Activated CD4-positive, alpha-beta T cell treated with anti-CD3 and anti-CD28 coated beads for 36 hours (primary cell): ENCODE measurements around the gene GCA. TPM values are rescaled to one million over a fixed set of nuclear protein-coding genes. Genes with fewer than 3 reads are reported as not detected.

Experiments
- ATAC-seq: fragments of 200-7000 bp; cut with Tn5 transposase; one replicate; pipeline ENCODE4 v1.10.0; 2021; ENCODE audit warnings: mild to moderate bottlenecking, moderate library complexity
- CTCF ChIA-PET: fragments of 350-600 bp; sonication (Branson Sonifier 250); formaldehyde crosslinking; loops from one replicate; lab custom pipeline; 2021; ENCODE audit warnings: antibody characterized with exemption; lab: Charles Lee
- POLR2A ChIA-PET: fragments of 350-600 bp; sonication (Branson Sonifier 250); formaldehyde crosslinking; loops from one replicate; lab custom pipeline; 2021; ENCODE audit warnings: antibody characterized with exemption, inconsistent platforms; lab: Charles Lee
- DNase-seq: peaks from one replicate; pipeline ENCODE4 v3.0.0-alpha.2; 2020
- H3K27ac Mint-ChIP-seq: one replicate; pipeline ENCODE4 v1.8.0; 2021; ENCODE audit warnings: mixed read lengths
- H3K27me3 Mint-ChIP-seq: one replicate; pipeline ENCODE4 v1.8.0; 2021; ENCODE audit warnings: mixed read lengths
- H3K36me3 Mint-ChIP-seq: one replicate; pipeline ENCODE4 v1.8.0; 2021; ENCODE audit warnings: low read depth, mixed read lengths
- H3K4me1 Mint-ChIP-seq: one replicate; pipeline ENCODE4 v1.8.0; 2021; ENCODE audit warnings: mixed read lengths
- H3K4me3 Mint-ChIP-seq: one replicate; pipeline ENCODE4 v1.8.0; 2021; ENCODE audit warnings: mild to moderate bottlenecking, moderate library complexity, mixed read lengths
- H3K9me3 Mint-ChIP-seq: one replicate; pipeline ENCODE4 v1.8.0; 2021; ENCODE audit warnings: low read depth, mixed read lengths
- intact Hi-C, 2 experiments: fragments of 100-400 bp; cut with DNase I in 1 of 2; cut with micrococcal nuclease in 1 of 2; formaldehyde crosslinking; loops; one replicate each; pipeline versions ENCODE4 v1.14.2 to v1.15.1; 2022 to 2024; cut with DNase I, micrococcal nuclease
- total RNA-seq, 2 experiments: library from RNA; stranded (reverse); gene quantifications; one replicate each; pipeline ENCODE4 v1.2.3, GENCODE V29; 2021

The GCA gene
- total RNA-seq: 10 to 100 TPM; 16.2 to 25.5 TPM

DNA sequence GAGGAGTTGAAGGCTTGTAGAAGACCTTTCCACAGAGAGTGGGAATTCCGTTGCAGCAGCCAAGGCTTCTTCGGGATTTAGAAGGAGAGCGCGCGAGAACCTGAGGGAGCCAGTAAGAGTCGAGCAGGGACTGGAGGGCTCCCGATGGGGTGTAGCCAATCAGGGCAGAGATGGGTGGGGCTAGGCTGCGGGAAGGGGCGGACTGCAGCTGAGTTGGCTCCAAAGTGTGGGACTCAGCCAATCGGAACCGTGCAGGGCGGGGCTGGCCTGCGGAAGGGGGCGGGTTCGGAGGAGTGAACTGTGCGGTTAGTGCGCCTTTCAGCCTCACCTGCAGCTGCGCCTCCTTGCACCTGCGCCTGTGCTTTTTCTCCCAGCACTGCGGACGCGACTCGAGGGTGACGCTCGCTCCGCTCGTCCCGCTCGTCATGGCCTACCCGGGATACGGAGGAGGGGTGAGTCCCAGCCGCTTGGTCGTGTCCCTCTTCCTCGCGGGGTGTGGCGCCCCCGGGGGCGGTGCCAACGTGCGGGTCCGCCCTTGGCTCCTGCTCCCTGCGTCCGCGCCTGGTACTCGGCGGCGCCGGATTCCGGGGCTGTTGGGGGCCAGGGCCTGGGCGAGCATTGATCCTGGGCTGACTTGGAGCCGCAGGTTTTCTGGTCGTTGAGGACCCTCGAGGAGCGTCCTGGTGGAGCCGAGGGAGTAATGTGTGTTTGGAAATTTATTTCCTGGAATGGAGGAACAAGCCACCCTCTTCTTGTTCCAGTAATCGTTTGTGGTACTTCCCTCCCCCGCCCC is at the start of gene GCA:
Gene GCA (plus strand): TSS at position 309 of the 793 bp plus-strand sequence. CDS start 117 bp downstream, at position 426.
- H3K4me3 Mint-ChIP-seq: peak within 1 kb of the TSS; percentile 86
- peak; percentile 99 for ATAC-seq
- no peaks in the 10 kb centered on the region for H3K27me3 Mint-ChIP-seq
- intact Hi-C loops: loop anchor here (1.0 kb wide), 1 partner anchor 26 kb away; the partner anchor contains the start of gene IFIH1 (in 2 of the 2)
- peak within 1 kb of the TSS; percentile 66 for H3K27ac Mint-ChIP-seq
- peak; percentile 99 for DNase-seq
- H3K4me1 Mint-ChIP-seq: peaks cover 8% of the 10 kb centered on the region
- no peaks in the 10 kb centered on the region for H3K36me3 Mint-ChIP-seq
- no peaks in the 10 kb centered on the region for H3K9me3 Mint-ChIP-seq
- ChIA-PET POLR2A (interaction anchor here (1.2 kb wide), 1 partner anchor 25 kb away, joined by 4 read pairs; the partner anchor contains the start of gene IFIH1), CTCF (interaction anchor here (0.8 to 1.6 kb wide), 3 partner anchors 9 to 626 kb away, joined by 3 to 8 read pairs (median 6); partner anchors contain the start of gene IFIH1)

DNA sequence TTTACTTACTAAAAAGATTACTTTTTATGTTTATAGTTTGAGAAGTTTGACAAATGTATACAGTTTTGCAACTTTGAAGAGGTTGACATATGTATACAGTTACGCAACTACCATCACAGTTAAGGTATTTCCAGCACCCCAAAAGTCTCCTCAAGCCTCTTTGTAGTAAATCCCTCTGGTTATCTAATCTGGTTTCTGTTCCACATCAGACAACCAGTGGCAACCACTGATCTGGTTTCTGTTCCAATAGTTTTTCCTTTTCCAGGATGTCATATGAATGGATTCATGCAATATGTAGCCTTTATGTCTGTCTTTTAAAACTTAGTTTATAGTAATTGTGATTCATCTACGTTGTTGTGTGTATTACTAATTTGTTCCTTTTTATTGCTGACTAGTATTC is 48.9 kb upstream of the GCA start:
- CTCF ChIA-PET: interaction anchor here (0.9 to 11.0 kb wide), 4 partner anchors 12 to 141 kb away, joined by 3 to 246 read pairs (median 46); partner anchors contain the start of gene GCG
- Mint-ChIP-seq H3K36me3 (no peaks in the 10 kb centered on the region), H3K9me3 (no peaks in the 10 kb centered on the region), H3K27ac (no peak overlapping the region), H3K27me3 (no peaks in the 10 kb centered on the region), H3K4me1 (no peaks in the 10 kb centered on the region), H3K4me3 (no peak overlapping the region)
- POLR2A ChIA-PET: no interaction called here
- ATAC-seq (no peak), DNase-seq (no peak)
- intact Hi-C loops: no loop called here

DNA sequence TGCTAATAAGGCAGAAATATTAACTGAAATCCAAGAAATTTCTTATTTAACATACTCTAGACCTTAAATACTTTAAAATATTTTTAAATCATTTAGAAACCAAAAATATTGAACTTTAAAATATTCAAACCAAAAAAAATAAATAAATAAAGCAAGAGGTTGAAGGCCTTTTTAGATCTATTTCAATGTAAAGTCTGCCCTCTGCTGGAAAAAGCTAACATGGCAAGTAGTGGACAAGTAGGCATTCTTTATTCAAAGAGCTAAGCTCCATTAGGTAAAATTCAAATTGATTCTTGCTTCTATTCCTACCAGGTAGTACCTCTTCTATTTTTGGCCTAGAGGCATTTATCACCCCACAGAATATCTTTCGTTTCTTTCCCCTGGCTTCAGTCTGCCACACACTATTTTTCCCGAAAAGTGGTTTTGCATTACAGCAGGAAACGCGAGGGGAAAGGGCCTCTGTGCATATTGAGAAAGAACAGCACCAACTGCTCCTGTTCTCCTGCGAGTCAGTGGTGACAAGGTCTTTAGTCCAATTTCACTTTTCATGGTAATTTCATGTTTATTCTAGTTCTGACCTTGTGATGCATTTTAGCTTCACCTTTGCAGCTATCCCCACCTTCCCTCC is 45.9 kb upstream of the GCA start:
- H3K36me3 Mint-ChIP-seq: no peaks in the 10 kb centered on the region
- CTCF ChIA-PET: interaction anchor here (0.6 to 11.0 kb wide), 48 partner anchors 8 to 712 kb away, joined by 3 to 246 read pairs (median 4); partner anchors contain the start of genes GCG and IFIH1
- no peaks in the 10 kb centered on the region for H3K4me1 Mint-ChIP-seq
- no peak overlapping the region for H3K27ac Mint-ChIP-seq
- POLR2A ChIA-PET: interaction anchor here (1.0 kb wide), 1 partner anchor 77 kb away, joined by 6 read pairs; no protein-coding TSS in a partner anchor
- intact Hi-C loops: loop anchor here (1.0 to 2.0 kb wide), 3 partner anchors 77 to 711 kb away; no protein-coding TSS in a partner anchor
- no peaks in the 10 kb centered on the region for H3K9me3 Mint-ChIP-seq
- DNase-seq: peak; percentile 67
- no peak overlapping the region for H3K4me3 Mint-ChIP-seq
- ATAC-seq: peak; percentile 57
- no peaks in the 10 kb centered on the region for H3K27me3 Mint-ChIP-seq

- no peak overlapping the region for H3K27ac Mint-ChIP-seq
- H3K27me3 Mint-ChIP-seq: no peaks in the 10 kb centered on the region
- H3K4me3 Mint-ChIP-seq: no peak overlapping the region
- H3K36me3 Mint-ChIP-seq: no peaks in the 10 kb centered on the region
- no peaks in the 10 kb centered on the region for H3K4me1 Mint-ChIP-seq
- CTCF ChIA-PET: interaction anchor here (0.6 to 11.0 kb wide), 38 partner anchors 9 to 713 kb away, joined by 3 to 246 read pairs (median 5); partner anchors contain the start of genes GCG and IFIH1
- no peak for ATAC-seq
- POLR2A ChIA-PET: no interaction called here
- DNase-seq: no peak
- intact Hi-C loops: loop anchor here (1.0 to 2.0 kb wide), 3 partner anchors 78 to 712 kb away; no protein-coding TSS in a partner anchor
- no peaks in the 10 kb centered on the region for H3K9me3 Mint-ChIP-seq
Measured at GRCh38 chr2:162298669-162299335, 45.1 kb upstream of the GCA start.

DNA sequence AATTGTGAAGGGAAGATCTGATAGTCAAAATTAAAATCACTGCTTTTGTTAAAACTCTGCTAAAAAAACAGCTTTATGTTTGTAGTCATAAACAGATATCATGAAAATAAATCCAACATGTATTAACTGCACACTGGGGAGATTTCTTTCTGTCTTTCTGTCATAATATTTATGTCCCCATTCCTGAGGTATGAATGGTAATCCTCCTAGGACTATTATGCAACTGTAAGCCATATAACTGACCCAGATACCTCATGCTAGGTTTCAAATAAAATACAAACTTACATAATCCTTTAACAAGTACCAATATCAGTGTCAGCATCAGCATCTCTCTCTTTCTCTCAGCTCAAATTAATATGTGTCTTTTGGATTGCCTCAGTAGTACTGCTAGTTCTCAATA is 43.7 kb upstream of the GCA start:
- CTCF ChIA-PET: interaction anchor here (0.7 to 11.0 kb wide), 13 partner anchors 8 to 295 kb away, joined by 3 to 246 read pairs (median 6); partner anchors contain the start of gene IFIH1
- DNase-seq (no peak), ATAC-seq (no peak)
- H3K4me1 Mint-ChIP-seq: no peaks in the 10 kb centered on the region
- no peak overlapping the region for H3K4me3 Mint-ChIP-seq
- no peaks in the 10 kb centered on the region for H3K9me3 Mint-ChIP-seq
- POLR2A ChIA-PET: no interaction called here
- no peak overlapping the region for H3K27ac Mint-ChIP-seq
- peaks cover 2% of the 10 kb centered on the region for H3K36me3 Mint-ChIP-seq
- H3K27me3 Mint-ChIP-seq: no peaks in the 10 kb centered on the region
- intact Hi-C loops: loop anchor here in 1 of 2 experiments (5.0 kb wide), 1 partner anchor 293 kb away; no protein-coding TSS in a partner anchor

DNA sequence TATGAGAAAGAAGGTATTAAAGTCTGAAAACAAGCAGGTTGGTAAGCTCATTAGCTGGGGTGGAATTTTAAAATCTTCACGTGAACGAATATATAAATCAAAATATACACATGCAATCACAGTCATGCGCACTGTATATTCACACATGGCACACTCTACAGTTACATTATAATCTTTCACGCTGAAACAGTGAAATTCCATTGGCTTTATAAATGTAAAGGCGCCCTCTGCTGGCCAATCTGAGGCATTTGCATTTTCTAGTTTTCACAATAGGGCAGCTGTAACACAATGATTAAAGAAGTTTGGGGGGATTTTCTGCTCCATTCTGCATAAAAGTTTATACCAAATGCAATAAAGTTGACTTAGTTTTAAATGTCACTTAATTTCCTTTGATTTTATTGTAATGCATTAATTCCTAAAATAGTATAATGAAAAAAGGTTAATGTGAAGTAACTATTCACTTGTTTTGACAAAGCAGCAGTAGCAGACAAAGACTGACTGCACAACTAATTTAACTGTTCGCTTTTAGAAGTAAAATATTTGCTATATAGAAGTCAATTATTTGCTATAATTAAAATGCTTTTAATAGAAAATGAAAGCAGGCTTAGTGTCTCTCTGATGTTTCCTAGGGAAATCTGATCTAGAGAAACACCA is 42.7 kb upstream of the GCA start:
- DNase-seq (peak; percentile 74), ATAC-seq (peak; percentile 73)
- Mint-ChIP-seq H3K4me1 (no peaks in the 10 kb centered on the region), H3K36me3 (peaks cover 2% of the 10 kb centered on the region), H3K27ac (no peak overlapping the region), H3K9me3 (no peaks in the 10 kb centered on the region), H3K27me3 (no peaks in the 10 kb centered on the region), H3K4me3 (no peak overlapping the region)
- ChIA-PET POLR2A (no interaction called here), CTCF (interaction anchor here (0.6 to 11.0 kb wide), 29 partner anchors 8 to 236 kb away, joined by 3 to 246 read pairs (median 3); partner anchors contain the start of gene IFIH1)
- intact Hi-C loops: loop anchor here in 1 of 2 experiments (1.0 to 5.0 kb wide), 2 partner anchors 294 to 715 kb away; no protein-coding TSS in a partner anchor

GRCh38 chr2:162301877-162302276 is 42.1 kb upstream of the GCA start:
- intact Hi-C loops: loop anchor here in 1 of 2 experiments (1.0 to 5.0 kb wide), 2 partner anchors 295 to 716 kb away; no protein-coding TSS in a partner anchor
- Mint-ChIP-seq H3K36me3 (peaks cover 2% of the 10 kb centered on the region), H3K27ac (no peak overlapping the region), H3K4me3 (no peak overlapping the region), H3K4me1 (no peaks in the 10 kb centered on the region), H3K9me3 (no peaks in the 10 kb centered on the region), H3K27me3 (no peaks in the 10 kb centered on the region)
- ATAC-seq: no peak
- no peak for DNase-seq
- POLR2A ChIA-PET: no interaction called here
- CTCF ChIA-PET: interaction anchor here (0.6 to 11.0 kb wide), 28 partner anchors 8 to 237 kb away, joined by 3 to 246 read pairs (median 3); partner anchors contain the start of gene IFIH1

DNA sequence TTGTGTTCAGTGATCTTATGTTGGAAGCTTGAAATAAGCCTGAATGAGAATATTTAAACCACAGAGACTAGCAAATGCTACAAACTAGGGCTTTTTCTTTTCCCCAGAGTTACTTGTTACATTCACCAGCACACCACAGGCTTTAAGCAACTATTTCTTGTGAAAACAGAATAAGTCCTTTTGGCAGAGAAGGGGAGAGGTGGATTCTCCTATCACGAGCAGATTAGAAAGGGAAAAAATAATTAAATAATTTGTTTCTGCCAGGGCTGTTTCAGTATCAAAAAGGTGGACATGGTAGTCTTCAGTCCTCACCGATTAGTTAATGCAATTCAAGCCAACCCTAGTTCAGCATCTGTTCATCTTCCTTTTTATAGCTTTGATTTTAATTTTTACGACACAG is 38.0 kb upstream of the GCA start:
- Mint-ChIP-seq H3K27me3 (no peaks in the 10 kb centered on the region), H3K9me3 (no peaks in the 10 kb centered on the region), H3K4me1 (peaks cover 16% of the 10 kb centered on the region), H3K4me3 (no peak overlapping the region), H3K27ac (no peak overlapping the region), H3K36me3 (peaks cover 22% of the 10 kb centered on the region)
- POLR2A ChIA-PET: no interaction called here
- CTCF ChIA-PET: interaction anchor here (0.5 to 8.4 kb wide), 5 partner anchors 8 to 242 kb away, joined by 3 to 72 read pairs (median 3); no protein-coding TSS in a partner anchor
- intact Hi-C loops: no loop called here
- no peak for ATAC-seq
- no peak for DNase-seq

GRCh38 chr2:162308747-162309503 is 35.0 kb upstream of the GCA start:
- H3K36me3 Mint-ChIP-seq: peaks cover 24% of the 10 kb centered on the region
- ChIA-PET POLR2A (interaction anchor here (0.7 kb wide), 1 partner anchor 69 kb away, joined by 4 read pairs; no protein-coding TSS in a partner anchor), CTCF (interaction anchor here (0.9 to 8.4 kb wide), 4 partner anchors 8 to 157 kb away, joined by 3 to 72 read pairs (median 6); partner anchors contain the start of genes GCG and IFIH1)
- peaks cover 32% of the 10 kb centered on the region for H3K4me1 Mint-ChIP-seq
- H3K9me3 Mint-ChIP-seq: no peaks in the 10 kb centered on the region
- H3K27me3 Mint-ChIP-seq: no peaks in the 10 kb centered on the region
- DNase-seq (no peak), ATAC-seq (no peak)
- intact Hi-C loops: no loop called here
- no peak overlapping the region for H3K4me3 Mint-ChIP-seq
- peak overlapping the region; percentile 24 for H3K27ac Mint-ChIP-seq
